PC-3 (cell line): ENCODE measurements around the gene WBP4. TPM values are rescaled to one million over a fixed set of nuclear protein-coding genes. Genes with fewer than 3 reads are reported as not detected.

Source experiments
- ATAC-seq: fragments of 200-7000 bp; cut with Tn5 transposase; 2 replicates; pipeline ENCODE4 v1.9.1; 2020; ENCODE audit warnings: mild to moderate bottlenecking, moderate library complexity
- BruUV-seq: library from RNA; stranded (reverse); fragments of 400-500 nt; replicated peaks from 2 replicates; lab custom pipeline; 2021; lab: Mats Ljungman, UMichigan
- CTCF ChIA-PET: fragments of 300-600 bp; sonication (Branson Sonifier 250); formaldehyde crosslinking; loops from one replicate; lab custom pipeline; 2022; ENCODE audit warnings: antibody characterized with exemption; lab: Charles Lee
- POLR2A ChIA-PET: fragments of 300-600 bp; sonication (Branson Sonifier 250); formaldehyde crosslinking; loops from one replicate; lab custom pipeline; 2022; ENCODE audit warnings: antibody characterized with exemption; ENCODE audit not compliant: unreplicated experiment; lab: Charles Lee
- DNase-seq: peaks from one replicate; pipeline ENCODE4 v3.0.0-alpha.2; 2015
- H2AFZ ChIP-seq: fragments of 300-600 bp; sonication (generic); 2 replicates; pipeline ENCODE4 v1.6.0; 2016; ENCODE audit warnings: antibody characterized with exemption, low read length
- H3F3A ChIP-seq: fragments of 300-600 bp; sonication (generic); one replicate; pipeline ENCODE4 v1.6.0; 2017; ENCODE audit warnings: antibody characterized with exemption, low read length, control low read depth, mild to moderate bottlenecking; ENCODE audit not compliant: unreplicated experiment
- H3K27ac ChIP-seq: fragments of 300-600 bp; sonication (generic); 2 replicates; pipeline ENCODE4 v1.5.1; 2016; ENCODE audit warnings: mild to moderate bottlenecking, low read length
- H3K27me3 ChIP-seq: fragments of 300-600 bp; sonication (generic); 2 replicates; pipeline ENCODE4 v1.6.1; 2016; ENCODE audit warnings: low read length, mixed read lengths
- H3K36me3 ChIP-seq: fragments of 300-600 bp; sonication (generic); 2 replicates; pipeline ENCODE4 v1.6.1; 2016; ENCODE audit warnings: low read depth, mixed run types, low read length, mixed read lengths
- H3K4me1 ChIP-seq: fragments of 300-600 bp; sonication (generic); 2 replicates; pipeline ENCODE4 v1.5.1; 2016; ENCODE audit warnings: low read length; ENCODE audit not compliant: insufficient read depth
- H3K4me2 ChIP-seq: fragments of 300-600 bp; sonication (generic); 2 replicates; pipeline ENCODE4 v1.6.0; 2016; ENCODE audit warnings: low read length
- H3K4me3 ChIP-seq: fragments of 300-600 bp; sonication (generic); 2 replicates; pipeline ENCODE4 v1.5.1; 2016; ENCODE audit warnings: mild to moderate bottlenecking, low read length, mixed read lengths
- H3K79me2 ChIP-seq: fragments of 300-600 bp; sonication (generic); 2 replicates; pipeline ENCODE4 v1.6.1; 2017; ENCODE audit warnings: low read length, mixed read lengths
- H3K9ac ChIP-seq: fragments of 300-600 bp; sonication (generic); 2 replicates; pipeline ENCODE4 v1.6.0; 2016; ENCODE audit warnings: mild to moderate bottlenecking, low read length
- H3K9me2 ChIP-seq: fragments of 300-600 bp; sonication (generic); replicated peaks from 2 replicates; pipeline ENCODE4 v1.6.1; 2016; ENCODE audit warnings: mixed run types, low read length, mixed read lengths
- H3K9me3 ChIP-seq: fragments of 300-600 bp; sonication (generic); 2 replicates; pipeline ENCODE4 v1.6.1; 2016; ENCODE audit warnings: low read length, mixed read lengths
- H4K20me1 ChIP-seq: fragments of 300-600 bp; sonication (generic); 2 replicates; pipeline ENCODE4 v1.6.1; 2016; ENCODE audit warnings: low read length, mixed read lengths
- EZH2 ChIP-seq: fragments of 300-600 bp; sonication (generic); IDR thresholded peaks from one replicate; pipeline ENCODE4 v1.6.1; 2017; ENCODE audit warnings: antibody characterized with exemption, mild to moderate bottlenecking, low read length; ENCODE audit not compliant: unreplicated experiment
- EZH2phosphoT487 ChIP-seq: fragments of 300-600 bp; sonication (generic); IDR thresholded peaks from 2 replicates; pipeline ENCODE4 v1.6.1; 2018; ENCODE audit warnings: mild to moderate bottlenecking, antibody characterized with exemption, low read length, borderline replicate concordance
- intact Hi-C: fragments of 100-400 bp; cut with micrococcal nuclease; formaldehyde crosslinking; loops from 2 replicates; pipeline ENCODE4 v1.9.0; 2023
- total RNA-seq: library from RNA; depleted of rRNA; stranded (reverse); fragments of >200 nt; gene quantifications from 2 replicates; pipeline ENCODE4 v1.2.3, GENCODE V29; 2014
- TF ChIP-seq, protein P1 (sequence below): fragments of 300-600 bp; sonication (generic); conservative IDR thresholded peaks from 2 replicates; pipeline ENCODE4 v1.5.1; 2017; ENCODE audit warnings: antibody characterized with exemption, low read depth, mild to moderate bottlenecking, low read length

The WBP4 gene
- total RNA-seq, 1 experiment from 2014 or later: 7.3 TPM

DNA sequence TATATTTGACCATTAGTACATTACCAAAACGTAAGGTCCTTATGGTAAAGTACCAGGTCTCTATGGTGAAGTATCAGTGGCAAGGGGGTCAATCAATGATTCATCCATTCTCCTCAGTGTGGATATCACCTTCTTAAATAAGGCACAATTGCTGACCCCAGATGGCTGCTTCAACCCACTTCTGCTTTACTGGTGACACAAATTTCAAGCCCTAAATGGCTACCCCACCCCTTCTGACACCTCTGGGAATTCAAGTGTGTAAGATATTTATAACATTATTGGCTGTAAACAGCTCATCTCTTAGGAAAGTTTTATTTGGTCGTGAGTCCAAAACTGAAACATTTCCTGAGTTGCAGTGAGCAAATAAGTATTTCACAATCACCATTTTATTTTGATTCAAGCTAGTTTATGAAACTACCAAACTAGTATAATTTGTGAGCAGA, 7.9 kb upstream of the WBP4 start:
- H2AFZ ChIP-seq: no peak overlapping the region
- ChIA-PET CTCF (no interaction called here), POLR2A (no interaction called here)
- no peaks in the 10 kb centered on the region for H3K9me3 ChIP-seq
- peaks cover 64% of the 10 kb centered on the region for H3K79me2 ChIP-seq
- H3K4me1 ChIP-seq: peaks cover 19% of the 10 kb centered on the region
- H3K4me3 ChIP-seq: peak overlapping the region; percentile 10; the same call in 1 of the 2 replicates
- BruUV-seq: no TSS peak
- peak overlapping the region; percentile 45 for H3K27ac ChIP-seq
- intact Hi-C loops: no loop called here
- H3K27me3 ChIP-seq: no peaks in the 10 kb centered on the region
- no peaks in the 10 kb centered on the region for H4K20me1 ChIP-seq
- ATAC-seq (peak; percentile 34), DNase-seq (peak; percentile 48)
- H3K36me3 ChIP-seq: no peaks in the 10 kb centered on the region
- TF ChIP-seq EZH2phosphoT487 (no peak), EZH2 (no peak)
- TF ChIP-seq, protein P1, sequence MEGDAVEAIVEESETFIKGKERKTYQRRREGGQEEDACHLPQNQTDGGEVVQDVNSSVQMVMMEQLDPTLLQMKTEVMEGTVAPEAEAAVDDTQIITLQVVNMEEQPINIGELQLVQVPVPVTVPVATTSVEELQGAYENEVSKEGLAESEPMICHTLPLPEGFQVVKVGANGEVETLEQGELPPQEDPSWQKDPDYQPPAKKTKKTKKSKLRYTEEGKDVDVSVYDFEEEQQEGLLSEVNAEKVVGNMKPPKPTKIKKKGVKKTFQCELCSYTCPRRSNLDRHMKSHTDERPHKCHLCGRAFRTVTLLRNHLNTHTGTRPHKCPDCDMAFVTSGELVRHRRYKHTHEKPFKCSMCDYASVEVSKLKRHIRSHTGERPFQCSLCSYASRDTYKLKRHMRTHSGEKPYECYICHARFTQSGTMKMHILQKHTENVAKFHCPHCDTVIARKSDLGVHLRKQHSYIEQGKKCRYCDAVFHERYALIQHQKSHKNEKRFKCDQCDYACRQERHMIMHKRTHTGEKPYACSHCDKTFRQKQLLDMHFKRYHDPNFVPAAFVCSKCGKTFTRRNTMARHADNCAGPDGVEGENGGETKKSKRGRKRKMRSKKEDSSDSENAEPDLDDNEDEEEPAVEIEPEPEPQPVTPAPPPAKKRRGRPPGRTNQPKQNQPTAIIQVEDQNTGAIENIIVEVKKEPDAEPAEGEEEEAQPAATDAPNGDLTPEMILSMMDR: no peak
- no peaks in the 10 kb centered on the region for H3K9me2 ChIP-seq
- H3F3A ChIP-seq: no peaks in the 10 kb centered on the region
- peak overlapping the region; percentile 64 for H3K4me2 ChIP-seq
- H3K9ac ChIP-seq: no peak overlapping the region

DNA sequence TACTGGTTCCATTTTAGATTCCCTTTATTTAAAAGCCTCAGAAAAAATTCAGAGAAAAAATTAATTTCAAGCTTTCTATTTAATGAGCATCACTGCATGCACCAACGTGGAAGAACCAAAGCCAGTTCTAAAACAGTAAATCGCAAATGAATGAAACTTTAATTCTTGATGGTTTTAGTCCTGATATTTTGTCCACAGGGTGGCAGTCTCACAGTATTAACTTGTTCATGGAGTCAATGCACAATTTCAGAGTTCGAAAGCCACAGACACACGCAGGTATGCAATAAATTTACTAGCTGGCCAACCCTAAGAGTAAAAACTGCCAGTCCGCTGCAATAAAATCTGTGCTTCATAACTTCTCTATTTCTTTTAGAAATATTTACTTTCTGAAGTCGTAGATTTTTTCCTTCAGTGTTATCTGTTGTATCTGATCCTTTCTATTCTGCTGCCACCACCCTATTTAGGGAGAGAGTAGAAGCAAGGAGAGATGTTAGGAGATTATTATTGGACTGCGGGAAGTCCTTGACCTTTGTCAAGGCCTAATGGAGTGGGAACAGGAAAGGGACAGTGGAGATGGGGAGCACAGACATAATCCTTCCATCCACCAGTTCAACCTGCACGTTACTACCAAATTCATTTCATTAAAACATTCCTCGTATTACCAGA, 7.0 kb upstream of the WBP4 start:
- no TSS peak for BruUV-seq
- Histone ChIP-seq H3K27me3 (no peaks in the 10 kb centered on the region), H3K27ac (peak overlapping the region; percentile 45; the same call in 1 of the 2 replicates), H4K20me1 (no peaks in the 10 kb centered on the region), H3K4me1 (peaks cover 27% of the 10 kb centered on the region), H3F3A (no peaks in the 10 kb centered on the region), H3K9me2 (no peaks in the 10 kb centered on the region), H2AFZ (peak overlapping the region; percentile 19; the same call in 1 of the 2 replicates), H3K9me3 (no peaks in the 10 kb centered on the region), H3K36me3 (no peaks in the 10 kb centered on the region), H3K4me2 (peak overlapping the region; percentile 64), H3K4me3 (peak overlapping the region; percentile 10; the same call in 1 of the 2 replicates), H3K79me2 (peaks cover 73% of the 10 kb centered on the region), H3K9ac (no peak overlapping the region)
- ChIA-PET CTCF (interaction anchor here (0.6 to 1.0 kb wide), 5 partner anchors 83 to 238 kb away, joined by 3 to 5 read pairs (median 4); no protein-coding TSS in a partner anchor), POLR2A (interaction anchor here (0.6 kb wide), 1 partner anchor 133 kb away, joined by 4 read pairs; no protein-coding TSS in a partner anchor)
- TF ChIP-seq, protein P1: peak; percentile 73
- no peak for TF ChIP-seq EZH2phosphoT487
- TF ChIP-seq EZH2: no peak
- peak; percentile 72 for DNase-seq
- ATAC-seq: peak; percentile 76
- intact Hi-C loops: loop anchor here (2.0 kb wide), 2 partner anchors 36 to 60 kb away; partner anchors contain the start of gene ELF1
